H1 (cell line): ENCODE data around the gene COL20A1. TPM values are rescaled to one million over a fixed set of nuclear protein-coding genes. Genes with fewer than 3 reads are reported as not detected.

ENCODE experiments used
- CTCF ChIA-PET: fragments of 300-600 bp; sonication (Branson Sonifier 250); formaldehyde crosslinking; loops from one replicate; lab custom pipeline; 2021; ENCODE audit not compliant: partially characterized antibody; lab: Charles Lee
- POLR2A ChIA-PET: fragments of 300-600 bp; sonication (Branson Sonifier 250); formaldehyde crosslinking; loops from one replicate; lab custom pipeline; 2021; ENCODE audit warnings: inconsistent platforms; ENCODE audit not compliant: partially characterized antibody; lab: Charles Lee
- DNase-seq, 2 experiments: peaks; one replicate each; pipeline versions ENCODE4 v3.0.0 to v3.0.0-alpha.2; 2010 to 2022; ENCODE audit warnings: low spot score in 2 of 2, low read depth in 1 of 2, mixed read lengths in 1 of 2
- FAIRE-seq: peaks from 2 replicates; lab custom pipeline; 2011; peaks lifted over from hg19 to GRCh38; lab: Jason Lieb, UNC
- H2AFZ ChIP-seq: 2 replicates; pipeline ENCODE4 v1.8.1; 2012; ENCODE audit warnings: low read length, inconsistent platforms
- H2AK5ac ChIP-seq: 2 replicates; pipeline ENCODE4 v1.6.1; 2013; ENCODE audit warnings: low read depth, low read length
- H2BK120ac ChIP-seq: replicated peaks from 2 replicates; pipeline ENCODE3; 2013; ENCODE audit warnings: low read depth, low read length, inconsistent platforms
- H2BK12ac ChIP-seq: 2 replicates; pipeline ENCODE4 v1.6.1; 2013; ENCODE audit warnings: low read depth, low read length
- H2BK15ac ChIP-seq: 2 replicates; pipeline ENCODE4 v1.6.1; 2013; ENCODE audit warnings: low read length
- H2BK20ac ChIP-seq: 2 replicates; pipeline ENCODE4 v1.6.1; 2013; ENCODE audit warnings: low read length
- H2BK5ac ChIP-seq: 2 replicates; pipeline ENCODE4 v1.6.1; 2013; ENCODE audit warnings: low read depth, low read length
- H3K14ac ChIP-seq: 2 replicates; pipeline ENCODE4 v1.6.1; 2013; ENCODE audit warnings: inconsistent platforms; ENCODE audit not compliant: insufficient read length
- H3K18ac ChIP-seq: 2 replicates; pipeline ENCODE4 v1.6.1; 2013; ENCODE audit warnings: low read length; ENCODE audit errors: extremely low read depth
- H3K23ac ChIP-seq: 2 replicates; pipeline ENCODE4 v1.6.1; 2013; ENCODE audit warnings: inconsistent platforms; ENCODE audit not compliant: insufficient read length
- H3K23me2 ChIP-seq: 2 replicates; pipeline ENCODE4 v1.6.1; 2013; ENCODE audit warnings: low read depth, low read length
- H3K27ac ChIP-seq: 2 replicates; pipeline ENCODE4 v1.6.1; 2011; ENCODE audit warnings: low read depth, low read length, inconsistent platforms
- H3K27me3 ChIP-seq, 4 experiments: replicated peaks in 1 of 4; 1 replicate in 1 of 4; 2 replicates in 3 of 4; pipeline versions ENCODE4 v1.6.1 to v1.8.1; 2011 to 2013; ENCODE audit warnings: low read length in 3 of 4, mild to moderate bottlenecking in 3 of 4, inconsistent platforms in 2 of 4, mixed read lengths in 2 of 4, moderate library complexity in 1 of 4; ENCODE audit not compliant: control insufficient read depth in 3 of 4, insufficient read depth in 3 of 4; ENCODE audit errors: extremely low read depth in 1 of 4
- H3K36me3 ChIP-seq, 4 experiments: 2 replicates each; pipeline versions ENCODE4 v1.6.1 to v1.8.1; 2011 to 2013; ENCODE audit warnings: mild to moderate bottlenecking in 4 of 4, low read length in 3 of 4, moderate library complexity in 2 of 4, control low read depth in 1 of 4, inconsistent platforms in 1 of 4; ENCODE audit not compliant: insufficient read depth in 4 of 4, control insufficient read depth in 2 of 4
- H3K4ac ChIP-seq: replicated peaks from 2 replicates; pipeline ENCODE3; 2013; ENCODE audit warnings: low read length, low read depth, mixed read lengths, inconsistent platforms; ENCODE audit not compliant: insufficient read length
- H3K4me1 ChIP-seq, 4 experiments: replicated peaks in 1 of 4; 1 replicate in 1 of 4; 2 replicates in 3 of 4; pipeline versions ENCODE4 v1.6.1 to v1.8.1; 2011 to 2013; ENCODE audit warnings: low read length in 3 of 4, inconsistent platforms in 2 of 4, mixed read lengths in 1 of 4; ENCODE audit not compliant: insufficient read depth in 4 of 4, control insufficient read depth in 3 of 4
- H3K4me2 ChIP-seq, 2 experiments: 2 replicates each; pipeline versions ENCODE4 v1.6.1 to v1.8.1; 2011 to 2013; ENCODE audit warnings: low read depth in 2 of 2, low read length in 2 of 2, control low read depth in 1 of 2, inconsistent platforms in 1 of 2, mild to moderate bottlenecking in 1 of 2; ENCODE audit not compliant: insufficient read depth in 1 of 2
- H3K4me3 ChIP-seq, 4 experiments: fragments of 200-600, 300-600 bp in 1 of 4; sonication (generic), shearing (Covaris generic), sonication (Bioruptor Twin) in 1 of 4; 2 replicates each; pipeline versions ENCODE4 v1.5.1 to v1.8.1; 2011 to 2016; ENCODE audit warnings: low read length in 4 of 4, low read depth in 3 of 4, control low read depth in 2 of 4, inconsistent platforms in 2 of 4, mild to moderate bottlenecking in 2 of 4, mixed read lengths in 1 of 4, moderate library complexity in 1 of 4; ENCODE audit not compliant: insufficient read depth in 2 of 4; ENCODE audit errors: extremely low read depth in 1 of 4
- H3K56ac ChIP-seq: replicated peaks from 2 replicates; pipeline ENCODE3; 2013; ENCODE audit warnings: low read depth, mild to moderate bottlenecking, mixed read lengths, low read length, inconsistent platforms; ENCODE audit not compliant: insufficient read length
- H3K79me1 ChIP-seq: 2 replicates; pipeline ENCODE4 v1.6.1; 2013; ENCODE audit warnings: low read depth, low read length, control low read depth
- H3K79me2 ChIP-seq, 2 experiments: 2 replicates each; pipeline versions ENCODE4 v1.6.1 to v1.8.1; 2012 to 2013; ENCODE audit warnings: low read length in 2 of 2, mild to moderate bottlenecking in 2 of 2, inconsistent platforms in 1 of 2; ENCODE audit not compliant: insufficient read depth in 2 of 2, control insufficient read depth in 1 of 2
- H3K9ac ChIP-seq, 4 experiments: replicated peaks in 1 of 4; 1 replicate in 1 of 4; 2 replicates in 3 of 4; pipeline versions ENCODE4 v1.6.1 to v1.8.1; 2011 to 2013; ENCODE audit warnings: low read depth in 3 of 4, low read length in 3 of 4, control low read depth in 2 of 4, mild to moderate bottlenecking in 2 of 4, moderate library complexity in 2 of 4, inconsistent platforms in 1 of 4; ENCODE audit errors: extremely low read depth in 1 of 4
- H3K9me3 ChIP-seq, 2 experiments: 2 replicates each; pipeline versions ENCODE4 v1.6.1 to v1.8.1; 2012 to 2013; ENCODE audit warnings: mild to moderate bottlenecking in 2 of 2, moderate library complexity in 2 of 2, control low read depth in 1 of 2, inconsistent platforms in 1 of 2, low read depth in 1 of 2, low read length in 1 of 2, mixed read lengths in 1 of 2; ENCODE audit not compliant: insufficient read depth in 2 of 2
- H4K20me1 ChIP-seq, 2 experiments: replicated peaks in 1 of 2; 2 replicates each; pipeline versions ENCODE3 to v1.8.1; 2011 to 2013; ENCODE audit warnings: inconsistent platforms in 2 of 2, low read length in 2 of 2, mild to moderate bottlenecking in 1 of 2; ENCODE audit not compliant: insufficient read depth in 2 of 2, control insufficient read depth in 1 of 2
- H4K5ac ChIP-seq: 2 replicates; pipeline ENCODE4 v1.6.1; 2013; ENCODE audit warnings: low read length, low read depth, mixed read lengths, inconsistent platforms; ENCODE audit not compliant: insufficient read length
- H4K8ac ChIP-seq: 2 replicates; pipeline ENCODE4 v1.8.0; 2013; ENCODE audit warnings: mild to moderate bottlenecking, moderate library complexity, low read length, inconsistent platforms; ENCODE audit not compliant: insufficient read depth; ENCODE audit errors: extremely low read depth
- H4K91ac ChIP-seq: replicated peaks from 2 replicates; pipeline ENCODE3; 2013; ENCODE audit warnings: low read length, mixed read lengths, inconsistent platforms; ENCODE audit not compliant: insufficient read length
- ASH2L ChIP-seq: fragments of 200-600, 300-600 bp; sonication (generic); IDR thresholded peaks from one replicate; pipeline ENCODE4 v1.7.1; 2017; ENCODE audit warnings: low read length
- BCL11A ChIP-seq, 2 experiments: IDR thresholded peaks; one replicate each; pipeline ENCODE4 v1.6.1; 2011; ENCODE audit warnings: low read depth in 2 of 2, low read length in 2 of 2, mild to moderate bottlenecking in 2 of 2
- CBX5 ChIP-seq: fragments of 300-800, 300-1000 bp; sonication (generic); IDR thresholded peaks from 2 replicates; pipeline ENCODE4 v1.7.1; 2016; ENCODE audit warnings: antibody characterized with exemption, low read length, low read depth
- CTBP2 ChIP-seq: IDR thresholded peaks from 2 replicates; pipeline ENCODE4 v1.7.0; 2011; ENCODE audit warnings: borderline replicate concordance, mild to moderate bottlenecking, moderate library complexity, mixed read lengths, low read length; ENCODE audit not compliant: insufficient read depth, insufficient read length
- HDAC6 ChIP-seq: IDR thresholded peaks from one replicate; pipeline ENCODE4 v1.7.1; 2012; ENCODE audit warnings: low read depth, mild to moderate bottlenecking, inconsistent platforms, low read length, moderate library complexity
- KDM4A ChIP-seq: IDR thresholded peaks from one replicate; pipeline ENCODE4 v1.7.1; 2012; ENCODE audit warnings: low read depth, mild to moderate bottlenecking, moderate library complexity, low read length, inconsistent platforms; ENCODE audit not compliant: severe bottlenecking
- RBBP5 ChIP-seq: IDR thresholded peaks from 2 replicates; pipeline ENCODE4 v1.7.1; 2012; ENCODE audit warnings: low read depth, mild to moderate bottlenecking, inconsistent platforms, low read length, moderate library complexity, borderline replicate concordance
- SP4 ChIP-seq: IDR thresholded peaks from 2 replicates; pipeline ENCODE4 v1.6.1; 2012; ENCODE audit warnings: low read length, inconsistent platforms
- SRF ChIP-seq: IDR thresholded peaks from 2 replicates; pipeline ENCODE4 v1.6.1; 2011; ENCODE audit warnings: mild to moderate bottlenecking, low read depth, low read length, moderate library complexity
- TBP ChIP-seq: IDR thresholded peaks from 2 replicates; pipeline ENCODE4 v1.6.1; 2011; ENCODE audit warnings: low read depth, low read length, improper control_type of control experiment
- TEAD4 ChIP-seq: IDR thresholded peaks from 2 replicates; pipeline ENCODE4 v1.6.1; 2012; ENCODE audit warnings: low read depth, low read length, inconsistent platforms, mixed read lengths
- USF2 ChIP-seq: IDR thresholded peaks from 2 replicates; pipeline ENCODE4 v1.6.1; 2011; ENCODE audit warnings: low read length, improper control_type of control experiment
- WGBS, 2 experiments: shearing (Covaris generic) in 1 of 2; methylation state at CpG; one replicate each; pipeline versions ENCODE4 v1.1.6 to v1.1.7; 2013 to 2015; ENCODE audit warnings: low lambda C conversion rate in 2 of 2, mixed read lengths in 2 of 2, inconsistent platforms in 1 of 2, low coverage in 1 of 2, missing lambda C conversion rate in 1 of 2; ENCODE audit not compliant: insufficient replicate concordance in 2 of 2, insufficient coverage in 1 of 2, insufficient read length in 1 of 2; ENCODE audit errors: extremely low coverage in 1 of 2, missing lambda C conversion rate in 1 of 2; 5-methylcytosine and 5-hydroxymethylcytosine counted together
- polyA plus RNA-seq, 7 experiments: library from polyadenylated mRNA; depleted of rRNA in 3 of 7; stranded (reverse) in 5 of 7; unstranded in 2 of 7; fragments of >200 nt in 5 of 7; fragments of 200-250 nt in 2 of 7; gene quantifications; 1 replicate in 5 of 7; 2 replicates in 1 of 7; 4 replicates in 1 of 7; pipeline versions ENCODE4 v1.2.1 to v1.2.3, GENCODE V29; 2011 to 2013; ENCODE audit warnings: missing spikeins in 2 of 7, mixed read lengths in 2 of 7
- total RNA-seq: library from RNA; stranded (reverse); fragmentation: NEBNext Ultra II Directional; extraction: Animal tissue kit (Norgen Biotek cat#: 25700); gene quantifications from 2 replicates; pipeline ENCODE4 v1.2.1, GENCODE V29; 2021

COL20A1 gene
- total and polyA plus RNA-seq, 2 of the 8 experiments (the other 6 are each of a cell fraction or from before 2014, with no cell fraction given) = 0.19 to 0.21 TPM

GRCh38 chr20:63313349-63314014, 20.5 kb downstream of the COL20A1 start:
- no peak overlapping the region for H4K5ac ChIP-seq
- 88% methylated on average over 20 of the region's 25 CpGs; no CpG with 5 or more reads in 1 of the 2 experiments for WGBS, 2 experiments
- no peak overlapping the region for H4K8ac ChIP-seq
- H3K9me3 ChIP-seq = no peaks in the 10 kb centered on the region
- CTCF ChIA-PET = interaction anchor here (0.8 to 2.2 kb wide), 6 partner anchors 8 to 87 kb away, joined by 3 to 24 read pairs (median 4); no protein-coding TSS in a partner anchor
- H3K4ac ChIP-seq = no peak overlapping the region
- H3K79me2 ChIP-seq = no peaks in the 10 kb centered on the region
- no peak overlapping the region for H2AK5ac ChIP-seq
- no peak overlapping the region for H3K4me3 ChIP-seq
- no peak overlapping the region for H2BK5ac ChIP-seq
- no peaks in the 10 kb centered on the region for H4K20me1 ChIP-seq
- no peak overlapping the region for H4K91ac ChIP-seq
- H3K23ac ChIP-seq = no peak overlapping the region
- H3K27ac ChIP-seq = no peak overlapping the region; the same call in 1 of the 2 replicates
- H3K4me2 ChIP-seq = no peak overlapping the region
- H3K14ac ChIP-seq = no peak overlapping the region
- no peak for DNase-seq
- no peaks in the 10 kb centered on the region for H3K23me2 ChIP-seq
- POLR2A ChIA-PET = no interaction called here
- no peak overlapping the region for H3K56ac ChIP-seq
- peak overlapping the region; percentile 50; the same call in 1 of the 2 replicates for H2BK12ac ChIP-seq
- no peak overlapping the region for H2BK20ac ChIP-seq
- H3K4me1 ChIP-seq = no peaks in the 10 kb centered on the region; a peak in 2 of 7 replicates
- H2BK120ac ChIP-seq = no peak overlapping the region
- H3K36me3 ChIP-seq = no peaks in the 10 kb centered on the region; a peak in 1 of 8 replicates
- no peak for FAIRE-seq
- H3K79me1 ChIP-seq = no peaks in the 10 kb centered on the region
- no peak overlapping the region for H2BK15ac ChIP-seq
- no peak overlapping the region for H3K18ac ChIP-seq
- H3K27me3 ChIP-seq = no peaks in the 10 kb centered on the region
- H3K9ac ChIP-seq = no peak overlapping the region
- no peak overlapping the region for H2AFZ ChIP-seq
- TF ChIP-seq SRF (no peak), TEAD4 (no peak), HDAC6 (no peak), CTBP2 (no peak), BCL11A (IDR thresholded peaks at IDR 0.05; ENCODE audit: low read depth in 2 of 2, low read length in 2 of 2) (no peak), SP4 (no peak), USF2 (no peak), ASH2L (no peak), KDM4A (no peak), RBBP5 (no peak), CBX5 (no peak), TBP (no peak)
